Pons (tissue), 1 donor: ENCODE measurements around the gene GJB5.
A peak's percentile ranks its signal among the peaks of the same experiment; 100 is the strongest.

ENCODE experiments used
- DNase-seq: peaks from one replicate; pipeline ENCODE4 v3.0.0-alpha.2; 2016; ENCODE audit warnings: low spot score

GJB5 gene

GRCh38 chr1:34776911-34777310 is 22.1 kb downstream of the GJB5 start:
- no peak for DNase-seq

DNA sequence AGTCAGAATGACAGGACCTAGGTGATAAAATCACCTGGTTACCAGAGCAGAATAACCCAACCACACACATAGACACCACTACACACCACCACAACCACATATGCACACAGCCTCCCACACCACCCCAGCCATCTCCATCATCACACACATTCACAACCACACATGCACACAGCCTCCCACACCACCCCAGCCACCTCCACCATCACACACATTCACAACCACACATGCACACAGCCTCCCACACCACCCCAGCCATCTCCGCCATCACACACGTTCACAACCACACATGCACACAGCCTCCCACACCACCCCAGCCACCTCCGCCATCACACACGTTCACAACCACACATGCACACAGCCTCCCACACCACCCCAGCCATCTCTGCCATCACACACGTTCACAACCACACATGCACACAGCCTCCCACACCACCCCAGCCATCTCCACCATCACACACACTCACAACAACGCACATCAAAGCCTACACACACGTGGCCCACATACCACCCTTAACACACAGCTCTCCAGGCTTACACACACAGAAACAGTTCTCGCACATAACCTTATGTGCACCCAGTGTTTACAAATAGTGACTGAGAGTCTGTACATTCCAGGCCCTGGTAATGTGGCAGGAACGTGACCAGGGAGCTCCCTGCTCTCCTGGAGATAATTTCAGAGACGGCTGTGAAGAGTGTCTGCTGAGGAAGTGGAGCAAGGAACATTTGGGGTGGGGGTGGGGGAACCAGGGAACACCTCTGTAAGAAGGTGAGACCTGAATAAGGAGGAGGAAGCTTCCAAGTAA is 22.9 kb downstream of the GJB5 start:
- no peak for DNase-seq

DNA sequence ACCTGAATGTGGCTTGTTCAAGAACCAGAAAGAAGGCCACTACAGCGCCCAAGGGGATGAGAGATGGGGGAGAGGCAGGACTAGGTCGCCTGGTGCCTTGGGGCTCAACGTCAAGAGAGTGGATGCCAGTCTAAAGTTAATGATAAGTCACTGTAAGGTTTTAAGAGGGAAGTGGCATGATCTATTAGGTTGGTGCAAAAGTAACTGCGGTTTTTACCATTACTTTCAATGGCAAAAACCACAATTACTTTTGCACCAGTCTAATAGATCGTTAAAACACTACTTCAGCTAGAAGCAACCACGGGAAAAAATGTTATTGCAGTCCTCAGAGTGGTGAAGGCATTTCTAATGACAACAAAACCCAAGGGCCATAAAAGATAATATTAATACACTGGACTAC is 23.5 kb downstream of the GJB5 start:
- DNase-seq, result no peak

- no peak for DNase-seq
Observed at GRCh38 chr1:34779005-34779404, 24.2 kb downstream of the GJB5 start.

DNA sequence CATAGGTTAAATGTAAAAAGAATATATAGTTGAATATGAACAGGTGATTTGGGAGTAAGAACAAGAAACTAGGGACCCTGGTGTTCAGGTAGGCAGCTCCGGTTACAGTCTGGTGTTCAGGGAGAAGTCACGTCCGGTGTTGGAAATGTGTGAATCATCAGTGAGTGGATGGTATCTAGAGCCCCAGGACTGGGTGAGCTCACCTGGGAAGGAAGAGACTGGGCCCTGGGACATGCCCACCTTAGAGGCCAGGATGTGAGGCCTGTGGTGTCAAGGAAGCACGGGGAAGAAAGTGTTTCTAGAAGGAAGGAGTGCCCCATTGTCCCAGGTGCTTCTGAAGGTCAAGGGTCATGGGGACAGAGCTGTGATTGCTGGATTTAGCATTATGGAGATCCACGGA is 24.7 kb downstream of the GJB5 start:
- no peak for DNase-seq

GRCh38 chr1:34779962-34780361 is 25.1 kb downstream of the GJB5 start:
- no peak for DNase-seq

- DNase-seq, result no peak
Observed at GRCh38 chr1:34780528-34780927, 25.7 kb downstream of the GJB5 start.

- DNase-seq, result no peak
Observed at GRCh38 chr1:34781071-34781843, 26.4 kb downstream of the GJB5 start, which contains the start of gene GJB3. Gene GJB3, plus strand, starts transcription at chr1:34781214. Its CDS starts 3,549 bp downstream, at chr1:34784763.

DNA sequence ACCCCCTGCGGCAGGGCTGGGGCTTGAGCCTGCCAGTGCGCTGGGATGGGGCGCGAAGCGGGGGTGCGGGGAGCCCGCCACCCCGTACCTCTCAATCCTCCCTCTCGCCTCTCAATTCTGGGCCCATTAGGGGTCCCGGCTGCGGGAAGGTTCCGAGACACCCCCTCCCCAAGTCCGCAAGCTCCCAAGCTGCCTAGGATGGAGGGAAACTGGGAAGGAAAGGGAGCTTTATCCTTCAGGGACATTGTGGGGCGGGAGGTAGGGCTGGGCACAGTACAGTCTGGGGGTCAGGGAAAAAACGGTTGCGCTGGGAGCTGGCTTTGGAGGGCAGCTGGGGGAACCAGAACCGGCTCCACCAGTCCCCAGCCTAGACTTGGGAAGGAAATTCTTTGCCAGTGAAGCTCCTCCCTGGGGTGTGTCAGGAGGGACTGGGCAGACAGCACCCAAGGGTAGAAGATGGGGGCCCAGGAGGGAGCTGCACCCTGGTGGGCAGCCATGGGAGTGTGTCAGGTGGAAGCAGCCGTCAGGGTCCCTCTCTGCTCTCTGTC is 27.1 kb downstream of the GJB5 start:
- no peak for DNase-seq

GRCh38 chr1:34784751-34785221 is 29.9 kb downstream of the GJB5 start:
- no peak for DNase-seq

DNA sequence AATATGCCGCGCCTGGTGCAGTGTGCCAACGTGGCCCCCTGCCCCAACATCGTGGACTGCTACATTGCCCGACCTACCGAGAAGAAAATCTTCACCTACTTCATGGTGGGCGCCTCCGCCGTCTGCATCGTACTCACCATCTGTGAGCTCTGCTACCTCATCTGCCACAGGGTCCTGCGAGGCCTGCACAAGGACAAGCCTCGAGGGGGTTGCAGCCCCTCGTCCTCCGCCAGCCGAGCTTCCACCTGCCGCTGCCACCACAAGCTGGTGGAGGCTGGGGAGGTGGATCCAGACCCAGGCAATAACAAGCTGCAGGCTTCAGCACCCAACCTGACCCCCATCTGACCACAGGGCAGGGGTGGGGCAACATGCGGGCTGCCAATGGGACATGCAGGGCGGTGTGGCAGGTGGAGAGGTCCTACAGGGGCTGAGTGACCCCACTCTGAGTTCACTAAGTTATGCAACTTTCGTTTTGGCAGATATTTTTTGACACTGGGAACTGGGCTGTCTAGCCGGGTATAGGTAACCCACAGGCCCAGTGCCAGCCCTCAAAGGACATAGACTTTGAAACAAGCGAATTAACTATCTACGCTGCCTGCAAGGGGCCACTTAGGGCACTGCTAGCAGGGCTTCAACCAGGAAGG is 30.5 kb downstream of the GJB5 start:
- no peak for DNase-seq

GRCh38 chr1:34785875-34786470 is 31.1 kb downstream of the GJB5 start:
- no peak for DNase-seq

DNA sequence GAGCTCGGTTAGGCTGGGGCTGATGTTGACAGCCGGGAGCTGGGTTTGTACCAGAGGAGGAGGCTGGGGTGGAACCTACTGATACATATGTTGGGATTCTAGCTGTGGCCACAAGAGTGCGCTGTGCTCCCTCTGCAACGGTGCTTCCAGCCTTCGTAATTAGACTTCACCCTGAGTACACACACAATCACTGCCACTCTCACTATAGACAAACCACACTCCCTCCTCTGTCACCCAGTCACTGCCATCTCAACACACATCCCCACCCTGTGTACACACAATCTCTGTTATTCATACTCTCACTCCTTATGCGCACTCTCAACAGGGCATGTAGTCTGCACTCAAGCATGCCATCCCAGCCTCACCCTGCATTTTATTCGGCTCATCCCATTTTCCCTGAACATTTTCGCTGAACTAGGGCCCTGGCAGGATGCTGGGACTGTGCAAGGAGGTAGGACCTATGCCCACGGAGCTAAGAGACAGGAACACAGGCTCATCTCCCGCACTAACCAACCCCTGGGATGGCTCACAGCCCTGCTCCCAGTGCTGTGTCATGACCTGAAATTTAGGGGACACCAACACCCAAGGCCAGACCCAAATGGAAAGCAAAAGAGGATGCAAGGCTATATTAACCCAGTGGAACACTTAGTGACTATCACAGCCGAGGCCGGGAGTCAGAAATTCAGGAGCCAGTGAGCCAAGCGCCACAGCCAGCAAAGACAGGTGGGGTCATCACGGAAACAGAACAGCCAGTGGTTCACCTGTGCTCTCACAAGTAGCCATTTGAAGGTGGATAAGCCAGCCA is 31.9 kb downstream of the GJB5 start:
- DNase-seq, result peak; percentile 80

DNA sequence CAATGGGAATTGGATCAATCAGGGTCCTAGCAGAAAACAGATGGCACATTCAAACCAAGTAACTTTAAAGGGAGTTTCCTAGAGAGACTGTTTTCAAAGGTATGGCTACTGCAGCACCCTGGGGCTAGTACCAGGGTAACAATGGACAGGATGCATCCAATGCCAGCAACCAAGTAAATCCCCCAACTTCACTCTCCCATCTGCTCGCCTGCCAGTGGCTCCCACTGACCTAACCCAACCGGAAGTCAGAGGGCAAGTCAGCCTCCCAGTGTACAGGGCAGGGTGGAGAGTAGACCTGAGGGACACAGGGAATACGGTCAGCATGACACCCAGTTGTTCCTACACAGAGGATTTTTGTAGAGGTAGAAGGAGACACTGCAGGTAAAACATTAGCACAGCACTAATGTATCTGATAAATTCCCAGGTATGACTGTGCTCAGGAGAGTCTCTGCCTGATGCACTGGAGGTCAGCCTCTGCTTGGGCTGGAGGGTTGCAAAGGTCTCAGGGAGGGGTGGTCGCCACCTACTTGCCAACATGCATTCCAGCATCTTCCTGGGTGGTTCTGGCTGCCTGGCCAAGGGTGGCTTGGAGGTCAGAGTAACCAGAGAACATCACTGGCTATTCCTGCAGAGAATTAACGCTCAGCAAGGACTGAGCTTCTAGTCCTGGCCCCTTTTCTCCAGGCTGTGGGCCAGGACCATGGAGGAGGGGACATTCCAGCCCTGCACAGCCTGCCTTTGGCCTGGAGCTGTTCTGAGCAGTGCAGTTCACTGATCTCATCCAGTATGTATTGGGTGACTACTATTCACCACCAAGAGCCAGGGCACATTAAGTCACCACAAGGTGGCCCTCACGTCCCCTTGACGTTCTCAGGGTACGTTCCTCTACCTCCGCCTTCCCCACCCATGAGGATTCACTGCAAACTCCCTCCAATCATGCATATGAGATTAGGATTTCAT is 32.9 kb downstream of the GJB5 start:
- no peak for DNase-seq

DNA sequence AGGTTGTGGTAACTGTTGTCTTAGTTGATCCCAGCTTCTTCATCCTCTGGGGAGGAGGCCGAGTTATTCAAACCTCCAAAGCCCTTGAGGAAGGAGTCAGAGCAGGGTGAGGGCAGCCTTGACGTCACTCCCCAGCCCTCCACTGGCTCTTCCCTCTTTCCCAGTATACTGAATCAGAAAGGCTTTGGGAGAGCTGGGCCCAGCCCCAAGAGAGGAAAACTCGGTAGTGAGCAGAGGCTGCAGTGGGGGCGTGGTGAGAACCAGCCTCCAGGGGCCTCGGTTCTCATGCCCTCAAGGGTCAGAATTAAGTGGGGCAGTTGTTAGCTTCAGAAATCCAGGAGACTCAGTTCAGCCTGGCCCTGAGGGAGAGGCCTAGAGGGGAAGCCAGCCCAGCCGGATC is 36.1 kb downstream of the GJB5 start:
- DNase-seq, result no peak

GRCh38 chr1:34792424-34792823 is 37.6 kb downstream of the GJB5 start:
- no peak for DNase-seq

DNA sequence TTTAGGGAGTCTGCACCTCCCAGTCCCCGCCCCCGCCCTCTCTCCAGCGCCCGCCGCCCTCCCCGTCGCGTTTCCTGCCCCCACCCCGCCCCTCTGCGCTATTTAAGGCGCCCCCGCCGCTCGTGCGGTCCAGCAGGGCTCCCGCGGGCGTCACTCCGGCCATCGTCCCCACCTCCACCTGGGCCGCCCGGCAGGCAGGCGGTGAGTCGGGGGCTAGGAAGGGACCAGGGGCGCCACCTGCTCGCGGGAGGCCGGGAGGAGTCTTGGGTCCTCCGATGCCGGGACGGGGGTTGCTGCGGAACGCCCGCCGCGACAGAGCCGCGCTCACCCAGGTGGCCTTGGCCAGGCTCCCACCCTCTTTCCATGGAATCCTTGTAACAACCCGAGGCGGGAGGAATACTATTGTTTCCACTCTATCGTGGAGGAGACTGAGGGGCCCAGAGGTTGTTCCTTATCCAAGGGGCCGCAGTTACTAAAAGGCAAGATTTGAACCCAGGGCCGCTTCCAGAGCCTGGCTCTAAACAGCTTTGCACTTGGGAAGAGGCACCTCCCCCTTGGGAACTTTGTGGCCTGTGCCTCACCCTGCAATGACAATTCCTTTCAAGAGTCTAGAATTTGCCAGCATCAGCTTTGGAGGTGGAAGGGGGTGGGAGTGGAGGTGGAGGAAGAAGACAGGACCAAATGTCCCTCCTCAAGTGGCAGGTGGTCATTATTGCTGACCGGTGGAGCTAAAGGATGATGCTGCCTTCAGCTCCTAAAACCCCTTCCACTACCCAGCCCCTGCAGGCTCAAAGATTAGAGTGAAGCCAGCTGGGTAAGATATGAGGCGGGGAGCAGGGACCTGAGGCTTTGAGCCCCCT is 38.3 kb downstream of the GJB5 start, which contains the start of gene GJA4:
Gene GJA4 (plus strand): TSS at position 132 of the 860 bp plus-strand sequence. CDS start 1,215 bp downstream, outside the sequence.
- no peak for DNase-seq

DNA sequence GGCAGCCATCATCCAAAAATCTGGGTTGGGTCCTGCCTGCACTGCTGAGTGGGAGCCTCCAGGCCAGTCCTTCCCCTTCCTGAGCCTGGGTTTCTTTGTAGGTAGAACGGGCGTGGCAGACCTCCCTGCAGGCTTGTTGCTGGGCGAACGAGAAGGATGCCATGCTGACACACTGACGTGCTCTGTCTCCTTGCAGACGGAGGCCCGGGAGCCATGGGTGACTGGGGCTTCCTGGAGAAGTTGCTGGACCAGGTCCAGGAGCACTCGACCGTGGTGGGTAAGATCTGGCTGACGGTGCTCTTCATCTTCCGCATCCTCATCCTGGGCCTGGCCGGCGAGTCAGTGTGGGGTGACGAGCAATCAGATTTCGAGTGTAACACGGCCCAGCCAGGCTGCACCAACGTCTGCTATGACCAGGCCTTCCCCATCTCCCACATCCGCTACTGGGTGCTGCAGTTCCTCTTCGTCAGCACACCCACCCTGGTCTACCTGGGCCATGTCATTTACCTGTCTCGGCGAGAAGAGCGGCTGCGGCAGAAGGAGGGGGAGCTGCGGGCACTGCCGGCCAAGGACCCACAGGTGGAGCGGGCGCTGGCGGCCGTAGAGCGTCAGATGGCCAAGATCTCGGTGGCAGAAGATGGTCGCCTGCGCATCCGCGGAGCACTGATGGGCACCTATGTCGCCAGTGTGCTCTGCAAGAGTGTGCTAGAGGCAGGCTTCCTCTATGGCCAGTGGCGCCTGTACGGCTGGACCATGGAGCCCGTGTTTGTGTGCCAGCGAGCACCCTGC is 39.3 kb downstream of the GJB5 start:
- DNase-seq, result no peak
